GM11168 (cell line): ENCODE data around the gene GJB2.
"Not testable (repeated sequence)": the region's sequence is repeated elsewhere in the genome, so short reads cannot be mapped to it uniquely, and the experiment has no call there.

Experiments used
- in situ Hi-C: fragments of 300-500 bp; cut with MboI; formaldehyde crosslinking; loops from one replicate; pipeline ENCODE4 v1.12.0; 2022; ENCODE audit warnings: low sequenced_read_pairs; ENCODE audit not compliant: unreplicated experiment

Gene GJB2

GRCh38 chr13:20173116-20173746 is 19.5 kb downstream of the GJB2 start:
- in situ Hi-C loops, result no loop called here

- in situ Hi-C loops, result no loop called here
Measured at GRCh38 chr13:20171364-20171763, 21.4 kb downstream of the GJB2 start.

- in situ Hi-C loops, result no loop called here
Measured at GRCh38 chr13:20170921-20171320, 21.8 kb downstream of the GJB2 start.

- in situ Hi-C loops, result no loop called here
Measured at GRCh38 chr13:20168396-20168795, 24.3 kb downstream of the GJB2 start.

GRCh38 chr13:20165417-20166257 is 27.1 kb downstream of the GJB2 start:
- in situ Hi-C loops, result no loop called here

- in situ Hi-C loops, result no loop called here
Measured at GRCh38 chr13:20161951-20162300, 30.8 kb downstream of the GJB2 start.

- in situ Hi-C loops, result no loop called here
Measured at GRCh38 chr13:20161275-20161950, 31.3 kb downstream of the GJB2 start.

GRCh38 chr13:20160306-20161274 is 32.1 kb downstream of the GJB2 start, which contains the start of gene GJA3:
TSS of gene GJA3 (minus strand) at chr13:20161052. CDS start at chr13:20143288, 17,764 bp downstream.
- in situ Hi-C loops, result no loop called here

- in situ Hi-C loops, result no loop called here
Measured at GRCh38 chr13:20159646-20160305, 33.0 kb downstream of the GJB2 start.

GRCh38 chr13:20157151-20157796 is 35.5 kb downstream of the GJB2 start:
- in situ Hi-C loops, result no loop called here

GRCh38 chr13:20156702-20157101 is 36.0 kb downstream of the GJB2 start:
- in situ Hi-C loops, result no loop called here

GRCh38 chr13:20153290-20153689 is 39.4 kb downstream of the GJB2 start:
- in situ Hi-C loops, result not testable (repeated sequence)

- in situ Hi-C loops, result no loop called here
Measured at GRCh38 chr13:20151612-20152011, 41.1 kb downstream of the GJB2 start.

GRCh38 chr13:20151016-20151415 is 41.7 kb downstream of the GJB2 start:
- in situ Hi-C loops, result no loop called here

GRCh38 chr13:20150561-20150960 is 42.2 kb downstream of the GJB2 start:
- in situ Hi-C loops, result no loop called here

- in situ Hi-C loops, result no loop called here
Measured at GRCh38 chr13:20149762-20150161, 43.0 kb downstream of the GJB2 start.

- in situ Hi-C loops, result no loop called here
Measured at GRCh38 chr13:20148501-20149183, 44.1 kb downstream of the GJB2 start.

GRCh38 chr13:20146381-20146780 is 46.4 kb downstream of the GJB2 start:
- in situ Hi-C loops, result no loop called here
